KOPT-K1 (cell line): ENCODE results near the gene WBP2NL.

Experiments
- H3K27ac ChIP-seq: fragments of 200-600 bp; sonication (generic); 2 replicates; pipeline ENCODE4 v1.5.1; 2016; ENCODE audit warnings: antibody characterized with exemption, mild to moderate bottlenecking, low read depth, low read length; ENCODE audit not compliant: poor library complexity, severe bottlenecking
- H3K36me3 ChIP-seq: fragments of 200-600 bp; sonication (generic); 2 replicates; pipeline ENCODE4 v1.5.1; 2017; ENCODE audit warnings: antibody characterized with exemption, mild to moderate bottlenecking, low read length, moderate library complexity; ENCODE audit not compliant: insufficient read depth
- H3K9me3 ChIP-seq: fragments of 200-600 bp; sonication (generic); 2 replicates; pipeline ENCODE4 v1.5.1; 2017; ENCODE audit warnings: antibody characterized with exemption, low read length, mild to moderate bottlenecking; ENCODE audit not compliant: insufficient read depth, poor library complexity, severe bottlenecking

WBP2NL gene

GRCh38 chr22:41974691-41975290 is 23.8 kb upstream of the WBP2NL start:
- no peaks in the 10 kb centered on the region for H3K36me3 ChIP-seq
- no peaks in the 10 kb centered on the region for H3K9me3 ChIP-seq
- no peak overlapping the region for H3K27ac ChIP-seq

GRCh38 chr22:41975299-41976069 is 23.1 kb upstream of the WBP2NL start:
- Histone ChIP-seq H3K27ac (no peak overlapping the region), H3K36me3 (no peaks in the 10 kb centered on the region), H3K9me3 (no peaks in the 10 kb centered on the region)

GRCh38 chr22:41976070-41976901 is 22.3 kb upstream of the WBP2NL start:
- Histone ChIP-seq H3K9me3 (no peaks in the 10 kb centered on the region), H3K36me3 (no peaks in the 10 kb centered on the region), H3K27ac (no peak overlapping the region)

GRCh38 chr22:41976961-41977566 is 21.5 kb upstream of the WBP2NL start:
- H3K27ac ChIP-seq = no peak overlapping the region
- H3K36me3 ChIP-seq = no peaks in the 10 kb centered on the region
- H3K9me3 ChIP-seq = no peaks in the 10 kb centered on the region

- Histone ChIP-seq H3K36me3 (no peaks in the 10 kb centered on the region), H3K9me3 (no peaks in the 10 kb centered on the region), H3K27ac (no peak overlapping the region)
These were observed 19.9 kb upstream of the WBP2NL start for GRCh38 chr22:41978732-41979131.

GRCh38 chr22:41979423-41980250 is 19.0 kb upstream of the WBP2NL start:
- Histone ChIP-seq H3K27ac (no peak overlapping the region), H3K36me3 (no peaks in the 10 kb centered on the region), H3K9me3 (no peaks in the 10 kb centered on the region)

- no peaks in the 10 kb centered on the region for H3K9me3 ChIP-seq
- H3K36me3 ChIP-seq = no peaks in the 10 kb centered on the region
- no peak overlapping the region for H3K27ac ChIP-seq
These were observed 15.7 kb upstream of the WBP2NL start for GRCh38 chr22:41982865-41983264.

GRCh38 chr22:41983513-41984405 is 14.8 kb upstream of the WBP2NL start:
- H3K9me3 ChIP-seq = no peaks in the 10 kb centered on the region
- H3K27ac ChIP-seq = no peak overlapping the region
- H3K36me3 ChIP-seq = no peaks in the 10 kb centered on the region

GRCh38 chr22:41987276-41987675 is 11.3 kb upstream of the WBP2NL start:
- H3K9me3 ChIP-seq = no peaks in the 10 kb centered on the region
- no peak overlapping the region for H3K27ac ChIP-seq

GRCh38 chr22:41989246-41989645 is 9.3 kb upstream of the WBP2NL start:
- H3K27ac ChIP-seq = no peak overlapping the region
- no peaks in the 10 kb centered on the region for H3K36me3 ChIP-seq
- no peaks in the 10 kb centered on the region for H3K9me3 ChIP-seq

More at GRCh38 chr22:41987276-41987675, 11.3 kb upstream of the WBP2NL start:
- H3K36me3 ChIP-seq = no peaks in the 10 kb centered on the region

- Histone ChIP-seq H3K9me3 (no peaks in the 10 kb centered on the region), H3K27ac (no peak overlapping the region), H3K36me3 (no peaks in the 10 kb centered on the region)
These were observed 7.5 kb upstream of the WBP2NL start for GRCh38 chr22:41991111-41991510.

GRCh38 chr22:41992496-41992895 is 6.1 kb upstream of the WBP2NL start:
- no peak overlapping the region for H3K27ac ChIP-seq
- H3K9me3 ChIP-seq = no peaks in the 10 kb centered on the region
- no peaks in the 10 kb centered on the region for H3K36me3 ChIP-seq

- Histone ChIP-seq H3K27ac (no peak overlapping the region), H3K9me3 (no peaks in the 10 kb centered on the region), H3K36me3 (no peaks in the 10 kb centered on the region)
These were observed 3.4 kb upstream of the WBP2NL start for GRCh38 chr22:41995211-41995610.
